Adrenal gland (tissue), 5 donors: Measurements from ENCODE around the gene IFIT1B.

ENCODE experiments used
- POLR2A ChIP-seq, 2 donors: fragments of 450-650 bp; IDR thresholded peaks; one replicate each; pipeline ENCODE4 v1.6.1; 2017; ENCODE audit warnings: antibody characterized with exemption in 2 of 2, mild to moderate bottlenecking in 2 of 2, moderate library complexity in 1 of 2
- TF ChIP-seq, protein P1 (sequence below), 6 experiments: fragments of 450-650 bp in 4 of 6; fragments of 200-600 bp in 2 of 6; sonication (generic) in 1 of 6; IDR thresholded peaks; 1 replicate in 5 of 6; 2 replicates in 1 of 6; pipeline versions ENCODE4 v1.5.1 to v1.8.0; 2016 to 2021; ENCODE audit warnings: antibody characterized with exemption in 6 of 6, mild to moderate bottlenecking in 2 of 6, moderate library complexity in 1 of 6
- donor health status: DM: no; HTN: no; CAD: no.

GRCh38 chr10:89362929-89363328 is 14.9 kb upstream of the IFIT1B start:
- TF ChIP-seq, protein P1, sequence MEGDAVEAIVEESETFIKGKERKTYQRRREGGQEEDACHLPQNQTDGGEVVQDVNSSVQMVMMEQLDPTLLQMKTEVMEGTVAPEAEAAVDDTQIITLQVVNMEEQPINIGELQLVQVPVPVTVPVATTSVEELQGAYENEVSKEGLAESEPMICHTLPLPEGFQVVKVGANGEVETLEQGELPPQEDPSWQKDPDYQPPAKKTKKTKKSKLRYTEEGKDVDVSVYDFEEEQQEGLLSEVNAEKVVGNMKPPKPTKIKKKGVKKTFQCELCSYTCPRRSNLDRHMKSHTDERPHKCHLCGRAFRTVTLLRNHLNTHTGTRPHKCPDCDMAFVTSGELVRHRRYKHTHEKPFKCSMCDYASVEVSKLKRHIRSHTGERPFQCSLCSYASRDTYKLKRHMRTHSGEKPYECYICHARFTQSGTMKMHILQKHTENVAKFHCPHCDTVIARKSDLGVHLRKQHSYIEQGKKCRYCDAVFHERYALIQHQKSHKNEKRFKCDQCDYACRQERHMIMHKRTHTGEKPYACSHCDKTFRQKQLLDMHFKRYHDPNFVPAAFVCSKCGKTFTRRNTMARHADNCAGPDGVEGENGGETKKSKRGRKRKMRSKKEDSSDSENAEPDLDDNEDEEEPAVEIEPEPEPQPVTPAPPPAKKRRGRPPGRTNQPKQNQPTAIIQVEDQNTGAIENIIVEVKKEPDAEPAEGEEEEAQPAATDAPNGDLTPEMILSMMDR (IDR thresholded peaks at IDR 0.05): no peak
- no peak for TF ChIP-seq POLR2A (IDR thresholded peaks at IDR 0.05)
